HuH-7 (cell line): ENCODE data around the gene PTPN4.
"Not testable (repeated sequence)": the region's sequence is repeated elsewhere in the genome, so short reads cannot be mapped to it uniquely, and the experiment has no call there.

Experiments used
- DNase-seq: peaks from one replicate; pipeline ENCODE4 v3.0.0; 2011; ENCODE audit warnings: low spot score

Gene PTPN4

DNA sequence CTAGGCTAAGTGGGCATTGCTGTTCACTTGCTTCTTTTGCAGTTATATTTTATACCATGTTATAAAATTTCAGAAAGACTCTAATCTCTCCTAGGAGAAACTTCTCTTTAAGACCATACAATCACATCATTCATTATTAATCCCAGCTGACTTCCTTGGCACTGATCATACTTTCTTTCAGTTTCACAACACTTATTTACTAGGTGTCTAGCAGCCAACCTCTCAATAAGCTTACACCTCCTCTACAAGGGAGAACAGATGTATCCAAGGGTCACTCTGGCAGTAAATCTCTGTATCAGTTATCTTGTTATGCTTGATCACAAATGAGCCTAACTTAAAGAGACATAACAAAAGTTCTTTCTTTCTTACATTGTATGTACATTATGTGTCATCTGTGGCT is 183.3 kb downstream of the PTPN4 start:
- DNase-seq = no peak

DNA sequence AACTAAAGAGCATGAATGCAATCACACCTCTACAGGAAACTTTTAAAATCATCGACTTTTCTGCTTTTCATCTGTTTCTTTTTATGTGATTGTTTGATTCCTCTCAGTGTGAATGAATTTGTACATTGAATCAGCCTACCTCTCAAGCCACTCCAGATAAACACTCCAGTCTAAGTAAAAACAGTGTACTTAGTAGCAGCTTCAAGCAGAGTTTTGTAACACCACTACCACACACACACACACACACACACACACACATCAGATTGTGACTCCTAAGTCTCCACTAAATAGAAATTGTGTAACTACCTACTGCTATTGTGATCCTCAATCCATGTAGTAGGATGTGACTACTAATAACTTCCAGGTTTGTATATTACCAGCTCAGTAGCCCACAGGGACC is 187.8 kb downstream of the PTPN4 start:
- DNase-seq = no peak

DNA sequence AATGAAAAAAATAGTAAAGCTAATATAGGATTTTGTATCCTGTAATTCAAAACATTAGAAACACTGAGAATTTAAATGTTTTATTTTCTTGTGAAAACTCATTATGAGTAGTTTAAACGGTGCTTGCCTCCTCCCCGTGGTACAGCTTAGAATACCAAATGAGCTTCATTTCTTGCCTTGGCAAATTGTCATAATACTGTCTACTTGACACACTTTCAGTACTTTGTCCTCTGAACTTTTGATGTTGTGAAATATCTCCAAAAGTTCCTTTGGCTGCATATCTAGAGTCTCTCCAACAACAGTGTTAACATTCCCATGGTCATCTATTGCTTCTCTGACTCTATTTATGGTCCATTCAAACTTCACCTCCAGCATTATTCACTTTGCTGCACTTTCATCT is 191.2 kb downstream of the PTPN4 start:
- peak; percentile 5 for DNase-seq

DNA sequence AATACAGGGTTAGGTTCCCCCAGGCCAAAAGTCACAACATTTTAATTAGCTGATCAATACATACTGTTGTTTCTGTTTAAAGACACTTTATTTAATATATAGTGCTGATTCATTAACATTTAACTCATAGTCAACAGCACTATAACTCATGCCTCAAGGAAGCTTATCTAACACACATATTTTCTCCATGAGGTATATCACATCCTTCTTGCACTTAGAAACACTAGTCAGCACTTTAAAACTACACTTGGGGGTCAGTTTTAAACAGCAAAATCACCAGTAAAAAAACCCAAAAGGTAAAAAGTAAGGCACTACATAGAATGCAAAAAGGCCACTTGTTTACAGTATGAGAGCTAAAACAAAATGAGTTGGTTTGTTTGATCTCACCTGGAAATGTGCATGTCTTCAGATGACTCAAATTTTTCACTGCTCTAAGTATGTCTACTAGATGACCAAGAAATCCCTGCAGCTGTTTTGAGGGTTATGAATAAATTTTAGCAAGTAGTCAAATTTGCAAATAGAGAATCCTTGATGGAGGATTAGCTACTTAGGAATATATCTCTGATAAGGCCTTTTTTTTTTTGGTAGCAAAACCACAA is 199.0 kb downstream of the PTPN4 start:
- no peak for DNase-seq

DNA sequence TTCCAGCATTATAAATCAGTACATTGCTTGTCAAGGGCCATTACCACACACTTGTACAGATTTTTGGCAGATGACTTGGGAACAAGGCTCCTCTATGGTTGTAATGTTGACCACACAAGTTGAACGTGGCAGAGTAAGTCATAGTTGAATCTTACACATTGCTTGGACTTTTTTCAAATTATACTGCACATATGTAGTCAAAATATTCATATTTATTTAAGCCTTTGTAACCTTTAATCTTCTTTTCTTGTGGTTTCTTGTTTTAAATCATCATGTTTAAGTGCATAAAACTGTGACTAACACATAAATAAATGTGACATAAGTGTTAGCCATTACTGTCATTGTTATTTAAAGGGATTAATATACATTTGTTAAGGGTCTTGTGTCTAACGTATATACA is 201.1 kb downstream of the PTPN4 start:
- no peak for DNase-seq

DNA sequence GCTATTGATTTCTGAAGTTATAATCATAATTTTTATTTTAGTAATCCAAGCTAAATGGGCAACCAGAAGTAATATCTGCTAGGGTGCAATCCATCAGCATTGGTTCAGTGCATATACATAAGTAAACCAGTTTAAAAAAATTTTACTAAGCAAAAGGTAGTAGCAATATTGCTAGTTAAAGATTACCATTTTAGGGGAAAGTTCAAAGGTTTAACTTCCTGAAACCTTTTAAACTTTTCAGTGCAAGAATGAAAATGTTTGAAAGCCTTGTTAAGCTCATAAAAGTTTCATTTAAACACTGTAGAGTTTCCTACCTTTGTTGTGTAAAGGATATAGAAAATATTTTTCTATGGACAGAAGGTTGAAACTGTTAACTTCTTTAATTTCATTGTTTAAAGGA is 222.2 kb downstream of the PTPN4 start:
- no peak for DNase-seq

DNA sequence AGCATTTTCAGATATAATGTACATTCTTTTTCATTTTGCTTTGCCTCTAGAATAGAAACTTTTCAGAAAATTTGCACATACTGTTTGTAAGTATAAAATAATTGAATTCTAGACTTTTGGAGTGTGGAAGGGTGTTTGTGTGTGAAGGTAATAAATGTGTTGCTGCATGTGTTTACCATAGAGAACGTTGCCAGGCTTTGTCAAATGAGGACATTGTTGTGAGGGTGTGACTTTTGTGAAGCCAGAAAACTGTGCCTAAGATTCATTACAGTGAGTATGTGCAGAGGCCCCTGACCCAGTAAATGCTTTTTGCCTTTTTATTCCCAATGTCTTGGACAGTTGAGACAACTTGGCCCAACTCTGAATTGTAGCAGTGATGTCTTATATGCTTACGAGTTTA is 222.8 kb downstream of the PTPN4 start:
- DNase-seq = no peak

DNA sequence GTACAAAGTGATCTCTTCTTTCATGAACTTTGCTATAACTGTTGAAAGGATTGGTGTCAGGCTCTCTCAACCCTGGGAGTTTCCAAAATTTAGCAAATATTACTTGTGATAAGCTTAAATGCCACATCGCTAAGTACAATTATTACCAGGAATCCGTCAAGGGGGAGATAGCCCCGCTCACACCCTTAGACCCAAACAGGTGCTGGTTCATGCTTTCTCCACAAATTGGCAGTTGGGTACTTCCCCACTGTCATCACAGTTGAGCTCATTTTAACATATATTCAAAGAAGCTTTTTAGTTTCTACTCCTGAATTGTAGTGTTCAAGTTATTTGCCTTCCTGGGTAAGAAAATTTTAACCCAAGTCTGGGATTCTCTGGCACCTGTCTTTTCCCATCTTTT is 223.4 kb downstream of the PTPN4 start:
- no peak for DNase-seq

- DNase-seq = no peak
These were observed 236.4 kb downstream of the PTPN4 start for GRCh38 chr2:119996148-119996547.

- DNase-seq = not testable (repeated sequence)
These were observed 237.5 kb downstream of the PTPN4 start for GRCh38 chr2:119996896-119997891.

DNA sequence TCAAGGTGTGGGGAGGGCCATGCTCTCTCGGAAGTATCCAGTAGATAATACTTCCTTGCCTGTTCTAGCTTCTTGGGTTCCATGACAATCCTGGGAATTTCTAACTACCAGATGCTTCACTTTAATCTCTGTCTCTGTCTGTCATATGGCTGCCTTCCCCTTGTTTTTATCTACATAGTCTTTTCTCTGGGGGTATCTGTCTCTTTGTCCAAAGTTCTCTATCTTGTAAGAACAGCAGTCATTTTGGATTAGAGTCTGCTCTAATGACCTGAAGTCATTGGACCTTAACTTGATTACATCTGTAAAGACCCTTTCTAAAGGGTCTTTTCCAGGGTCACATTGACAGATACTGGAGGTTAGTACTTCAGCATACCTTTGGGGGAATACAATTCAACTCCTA is 241.7 kb downstream of the PTPN4 start:
- no peak for DNase-seq

GRCh38 chr2:120004254-120004653 is 244.5 kb downstream of the PTPN4 start:
- no peak for DNase-seq

DNA sequence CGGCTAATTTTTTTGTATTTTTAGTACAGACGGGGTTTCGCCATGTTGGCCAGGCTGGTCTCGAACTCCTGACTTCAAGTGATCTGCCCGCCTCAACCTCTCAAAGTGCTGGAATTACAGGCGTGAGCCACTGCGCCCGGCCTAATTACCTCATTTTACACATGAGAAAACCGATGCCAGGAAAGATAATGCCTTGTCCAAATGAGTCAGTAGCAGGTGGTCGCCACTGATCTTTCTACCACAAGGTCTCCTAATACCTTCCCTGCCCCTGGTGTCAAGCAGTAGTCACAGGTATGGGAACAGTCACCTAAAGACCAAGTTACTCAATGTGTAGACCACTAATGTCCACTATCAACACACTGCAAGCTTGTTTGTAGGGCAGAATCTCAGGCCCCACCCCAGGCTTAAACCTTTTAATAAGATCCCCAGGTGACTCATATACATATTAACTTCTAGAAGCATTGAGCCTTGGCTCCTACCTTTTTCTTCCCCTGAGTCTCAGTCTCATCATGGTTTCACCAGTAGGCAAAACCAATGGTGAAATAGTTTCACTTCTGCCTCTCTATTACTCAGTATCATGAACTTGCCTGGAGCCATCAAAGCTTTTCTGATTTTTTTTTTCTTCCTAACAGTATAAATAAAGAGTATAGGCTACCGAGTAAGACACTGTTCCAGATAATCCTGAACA is 246.3 kb downstream of the PTPN4 start:
- DNase-seq = no peak

GRCh38 chr2:120007851-120008250 is 248.1 kb downstream of the PTPN4 start:
- no peak for DNase-seq

GRCh38 chr2:120012363-120012762 is 252.6 kb downstream of the PTPN4 start:
- no peak for DNase-seq

DNA sequence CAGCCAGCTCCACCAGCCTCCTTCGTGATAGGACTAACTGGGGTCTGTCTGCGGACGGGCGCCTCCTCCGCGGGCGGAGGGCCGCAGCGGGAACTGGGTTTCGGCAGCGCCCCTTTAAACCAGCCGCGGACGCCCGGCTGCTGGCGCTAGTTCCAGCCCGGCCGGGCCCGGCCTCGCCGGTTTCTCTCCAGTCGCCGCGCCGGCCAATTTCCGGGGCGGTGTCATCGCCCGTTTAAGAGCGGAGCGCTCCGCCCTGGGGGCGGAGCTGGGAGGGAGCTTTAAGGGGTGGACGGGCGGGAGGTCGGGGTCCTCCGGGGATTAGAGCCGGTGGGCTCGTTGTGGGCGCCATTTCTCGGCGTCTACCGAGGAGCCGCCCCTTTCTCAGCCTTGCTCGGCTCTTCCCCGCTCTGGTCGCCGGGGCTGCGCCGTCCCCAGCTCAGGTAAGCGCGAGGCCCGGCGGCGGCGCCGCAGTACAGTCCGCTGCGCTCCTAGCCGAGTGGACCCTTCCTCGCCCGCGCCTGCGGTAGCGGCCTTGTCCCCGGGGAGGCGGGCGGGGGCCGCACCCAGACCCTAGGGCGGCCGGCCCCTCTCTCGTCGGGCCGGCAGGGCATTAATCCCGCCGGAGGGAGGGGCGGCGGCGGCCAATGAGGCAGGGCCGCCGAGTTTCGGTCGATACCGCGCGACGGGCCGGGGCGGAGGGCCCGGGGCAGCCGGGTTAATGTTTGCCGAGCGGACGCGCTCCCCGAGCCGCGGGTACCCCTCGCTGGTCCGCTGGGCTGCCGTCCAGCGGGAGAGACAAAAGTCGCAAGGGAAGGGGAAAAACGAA is 253.3 kb downstream of the PTPN4 start, which contains the start of gene EPB41L5:
Gene EPB41L5, plus strand, starts transcription at position 307 of the 826 bp plus-strand sequence. CDS start 6,008 bp downstream, outside the sequence.
- DNase-seq = peak; percentile 78

GRCh38 chr2:120013597-120014223 is 254.0 kb downstream of the PTPN4 start:
- DNase-seq = no peak

DNA sequence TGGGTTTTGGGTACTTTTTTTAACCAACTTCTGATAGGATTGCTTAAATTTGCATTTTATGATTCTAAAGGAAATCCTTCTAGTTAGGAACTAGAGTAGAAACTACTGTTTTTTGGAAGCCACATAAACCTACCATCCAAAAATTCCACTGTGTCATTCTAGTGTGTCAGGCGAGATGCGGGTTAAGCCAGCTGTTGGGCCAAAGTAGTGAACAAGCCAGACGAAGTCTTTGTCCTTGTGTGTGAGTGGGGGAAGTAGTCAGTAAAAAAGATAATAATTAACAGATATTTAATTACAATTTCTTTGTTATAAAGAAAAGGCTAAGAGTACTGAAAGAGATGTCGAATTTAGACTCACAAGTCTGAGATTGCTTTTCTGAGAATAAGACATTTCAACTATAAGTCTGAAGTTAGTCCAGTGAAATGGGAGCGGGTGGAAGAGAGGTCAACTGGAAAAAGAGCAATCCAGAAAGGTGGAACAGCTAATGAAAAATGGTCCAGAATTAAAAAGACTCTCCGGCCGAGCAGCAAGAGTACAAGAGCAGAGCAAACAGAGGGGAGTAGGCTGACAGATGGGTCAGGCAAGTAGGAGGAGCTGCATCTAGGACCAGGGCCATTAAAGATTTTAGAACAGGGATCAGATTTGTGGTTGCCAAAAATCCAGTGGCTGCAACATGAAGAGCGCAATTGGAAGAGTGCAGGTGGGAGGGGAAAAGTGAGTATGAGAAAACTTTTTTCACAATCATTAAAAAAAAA is 254.7 kb downstream of the PTPN4 start:
- DNase-seq = no peak

- no peak for DNase-seq
These were observed 257.1 kb downstream of the PTPN4 start for GRCh38 chr2:120016800-120017199.

DNA sequence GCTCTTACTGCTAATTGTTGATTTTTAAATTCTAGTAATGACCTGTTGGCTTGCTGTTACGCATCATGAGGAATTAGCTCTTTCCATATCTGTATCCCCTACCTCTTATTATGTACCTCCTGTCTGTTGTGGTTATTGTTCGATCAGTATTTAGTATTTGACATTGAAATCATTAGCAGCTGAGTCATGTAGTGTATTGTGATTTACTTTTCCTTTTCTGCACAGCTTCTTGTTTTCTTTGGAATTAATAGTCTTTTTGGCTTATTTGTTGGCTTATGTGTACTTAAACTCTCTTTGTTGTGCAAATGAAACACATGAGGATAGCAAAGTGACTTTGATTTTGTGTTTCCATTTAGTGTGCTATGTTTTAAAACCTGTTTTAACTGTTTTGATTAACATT is 257.5 kb downstream of the PTPN4 start:
- DNase-seq = no peak

GRCh38 chr2:120018549-120018948 is 258.8 kb downstream of the PTPN4 start:
- DNase-seq = no peak
